Measurements from ENCODE around the gene CABP2.

The CABP2 gene

DNA sequence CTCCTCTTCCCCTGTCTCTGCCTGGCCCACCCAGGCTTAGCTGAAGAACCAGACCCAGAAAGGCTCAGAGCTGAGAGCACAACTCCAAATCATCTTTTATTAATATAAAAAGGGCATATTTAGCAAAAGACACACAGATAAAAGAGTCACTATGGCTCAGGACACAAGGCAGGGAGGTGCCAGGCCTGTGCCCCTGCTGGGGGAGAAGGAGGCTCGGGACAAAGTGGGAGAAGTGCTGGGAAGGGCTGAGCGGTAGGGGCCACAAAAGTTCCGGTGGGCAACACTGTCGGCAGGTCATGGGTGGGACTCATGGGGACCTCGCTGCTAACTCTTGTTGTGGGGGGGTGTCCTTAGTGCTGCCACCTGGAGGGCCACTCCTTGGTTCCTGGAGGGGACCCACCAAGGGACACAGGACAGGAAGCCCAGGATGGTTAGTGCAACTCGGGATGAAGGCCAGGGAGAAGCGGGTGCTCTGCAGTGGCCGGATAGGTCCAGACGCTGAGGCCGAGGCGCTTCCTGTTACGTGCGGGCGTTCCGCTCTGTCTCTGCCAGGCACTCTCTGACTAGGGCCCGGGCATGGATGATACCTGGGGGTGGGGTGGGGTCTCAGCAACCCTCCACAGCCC is 16.7 kb downstream of the CABP2 start:
- no peak for DNase-seq

- peak; percentile 66 for DNase-seq
Measured at GRCh38 chr11:67505605-67506396, 17.4 kb downstream of the CABP2 start.

GRCh38 chr11:67504950-67505581 is 18.2 kb downstream of the CABP2 start, which contains the start of gene PITPNM1:
TSS of gene PITPNM1 (minus strand) at chr11:67505363. CDS start at chr11:67504180, 1,183 bp downstream.
- no peak for DNase-seq

GRCh38 chr11:67504005-67504949 is 19.0 kb downstream of the CABP2 start:
- peak; percentile 16 for DNase-seq

- DNase-seq: no peak
Measured at GRCh38 chr11:67503119-67504004, 19.9 kb downstream of the CABP2 start.

DNA sequence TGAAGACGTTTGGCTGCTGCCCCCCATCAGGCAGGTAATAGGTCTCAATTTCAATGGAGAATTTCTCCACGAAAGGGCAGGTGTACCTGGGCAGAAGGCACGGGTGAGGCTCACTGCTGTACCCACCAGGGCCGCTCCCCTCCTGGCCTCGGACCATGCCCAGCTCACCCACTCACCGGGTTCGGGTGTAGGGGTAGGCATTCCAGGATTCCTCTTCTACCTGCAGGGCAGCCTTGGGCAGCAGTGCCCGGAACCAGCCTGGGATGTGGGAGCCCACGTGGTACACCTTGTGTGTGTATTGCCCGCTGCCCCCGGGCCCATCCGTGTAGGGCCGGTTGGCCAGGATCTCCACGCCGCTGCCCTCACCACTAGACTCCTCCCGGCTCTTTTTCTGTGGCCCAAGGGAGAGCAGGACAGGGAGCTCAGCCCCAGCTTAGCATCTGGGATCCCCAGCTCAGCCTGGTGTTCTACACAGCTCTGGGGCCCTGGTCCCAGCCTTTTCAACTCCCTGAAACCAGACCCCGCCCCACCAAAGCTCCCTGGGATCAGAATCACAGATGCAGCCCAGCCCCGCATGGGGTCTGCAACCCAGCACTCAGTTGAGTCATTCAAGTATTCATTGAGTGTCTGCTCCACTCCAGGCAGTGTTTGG is 20.8 kb downstream of the CABP2 start:
- no peak for DNase-seq

- DNase-seq: no peak
Measured at GRCh38 chr11:67501854-67502253, 21.4 kb downstream of the CABP2 start.

DNA sequence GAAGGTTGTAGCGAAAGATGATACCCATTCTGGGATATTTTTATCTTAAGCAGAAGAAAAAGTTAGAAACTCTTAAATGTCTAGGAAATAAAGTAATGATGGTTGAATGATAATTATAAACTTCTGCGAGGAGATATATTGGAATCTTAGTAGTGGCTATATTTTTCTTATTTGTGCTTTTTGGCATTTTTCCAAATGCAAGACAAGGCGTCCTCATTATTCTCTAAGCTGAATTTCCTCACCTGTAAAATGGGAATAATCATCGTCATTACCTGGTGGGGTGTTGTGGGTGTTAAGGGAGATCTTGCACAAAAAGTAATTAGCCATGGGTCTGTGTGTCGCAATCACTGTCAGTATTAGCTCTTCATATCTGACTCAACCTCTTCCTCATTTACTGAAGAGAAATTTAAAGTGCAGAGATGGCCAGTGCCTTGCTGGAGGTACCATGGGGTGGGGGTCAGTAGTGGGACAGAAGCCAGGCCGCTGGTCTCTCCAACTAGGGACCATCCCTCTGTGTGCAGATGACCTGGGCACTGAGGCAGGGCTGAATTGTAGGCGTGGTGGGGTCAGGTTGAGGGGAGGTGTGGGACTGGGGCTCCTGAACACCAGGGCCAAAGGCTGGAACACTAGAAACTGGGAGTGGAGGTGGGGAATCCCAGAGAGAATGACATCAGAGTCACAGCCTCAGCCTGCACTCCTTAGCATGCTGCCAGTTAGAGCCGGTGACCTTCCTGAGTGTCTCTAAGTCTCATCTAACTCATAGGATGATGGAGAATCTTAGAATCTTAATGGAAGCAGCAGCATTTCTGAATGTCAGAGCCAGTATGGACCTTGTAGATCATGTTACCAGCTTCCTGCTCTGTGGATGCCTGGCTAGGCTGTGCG is 22.2 kb downstream of the CABP2 start:
- DNase-seq: no peak

DNA sequence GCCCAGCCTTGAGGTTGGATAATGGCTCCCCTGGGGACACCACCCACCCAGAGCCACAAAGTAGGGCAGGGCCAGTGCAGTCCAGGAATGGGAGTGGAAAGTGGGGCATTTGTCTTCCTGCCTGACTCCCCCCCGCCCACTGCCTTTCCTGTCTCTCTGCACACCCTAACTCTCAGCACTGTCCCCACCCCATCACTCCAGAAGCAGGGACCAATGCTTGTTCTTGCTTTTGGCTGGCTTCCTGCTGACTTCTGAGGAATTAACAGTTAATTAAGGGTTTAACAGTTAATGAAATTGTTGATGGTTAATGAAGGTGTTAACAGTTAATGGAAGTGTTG is 22.8 kb downstream of the CABP2 start:
- no peak for DNase-seq

- no peak for DNase-seq
Measured at GRCh38 chr11:67499808-67500483, 23.3 kb downstream of the CABP2 start.

DNA sequence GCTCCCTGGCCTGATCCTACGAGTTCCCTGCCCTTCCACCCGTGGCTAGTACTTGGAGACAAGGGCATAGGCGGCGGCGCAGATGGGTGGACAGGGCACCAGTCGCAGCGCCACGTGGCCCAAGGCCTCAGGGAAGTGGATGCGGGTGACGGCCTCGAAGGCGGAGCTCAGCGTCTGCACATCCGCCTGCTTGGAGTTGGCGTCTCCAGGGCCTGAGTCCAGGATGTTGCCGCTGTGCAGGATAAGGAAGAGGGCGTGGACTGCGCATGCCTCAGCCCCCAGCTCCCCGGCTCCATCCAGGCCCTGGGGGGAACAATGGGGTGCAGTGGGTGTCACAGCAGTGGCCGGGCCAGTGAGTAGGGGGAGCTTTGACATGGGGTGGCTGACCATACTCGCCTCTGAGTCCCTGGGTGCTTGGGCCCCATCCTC is 24.7 kb downstream of the CABP2 start:
- DNase-seq: no peak

DNA sequence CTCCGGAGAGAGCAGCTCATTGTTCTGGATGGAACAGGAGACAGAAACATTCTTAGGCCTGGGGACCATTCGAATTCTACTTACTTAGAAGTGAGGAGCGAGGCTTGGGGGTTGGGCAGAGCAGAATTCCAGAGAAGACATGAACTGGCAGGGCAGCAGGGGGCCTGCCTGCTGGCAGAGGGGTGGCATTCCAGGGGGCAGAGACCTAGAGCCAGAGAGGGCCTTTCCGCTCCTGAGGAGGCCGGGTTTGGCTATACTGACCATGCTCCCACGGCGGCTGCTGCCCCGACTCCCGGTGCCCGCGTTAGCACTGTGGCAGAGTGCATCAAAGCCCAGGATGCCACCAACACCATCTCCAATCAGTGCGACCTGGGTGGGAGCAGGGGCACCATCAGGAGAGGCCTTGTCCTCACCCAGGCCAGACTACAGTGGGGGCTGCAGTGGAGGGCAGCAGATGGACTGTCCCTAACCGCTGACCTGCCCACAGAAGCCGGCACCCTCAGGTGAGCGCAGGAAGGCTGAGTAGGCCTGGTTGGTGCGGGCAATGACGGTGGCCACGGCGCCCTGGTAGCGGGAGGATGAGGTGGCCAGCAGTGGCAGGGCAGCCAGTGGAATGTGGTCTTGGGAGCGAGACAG is 25.5 kb downstream of the CABP2 start:
- DNase-seq: no peak

DNA sequence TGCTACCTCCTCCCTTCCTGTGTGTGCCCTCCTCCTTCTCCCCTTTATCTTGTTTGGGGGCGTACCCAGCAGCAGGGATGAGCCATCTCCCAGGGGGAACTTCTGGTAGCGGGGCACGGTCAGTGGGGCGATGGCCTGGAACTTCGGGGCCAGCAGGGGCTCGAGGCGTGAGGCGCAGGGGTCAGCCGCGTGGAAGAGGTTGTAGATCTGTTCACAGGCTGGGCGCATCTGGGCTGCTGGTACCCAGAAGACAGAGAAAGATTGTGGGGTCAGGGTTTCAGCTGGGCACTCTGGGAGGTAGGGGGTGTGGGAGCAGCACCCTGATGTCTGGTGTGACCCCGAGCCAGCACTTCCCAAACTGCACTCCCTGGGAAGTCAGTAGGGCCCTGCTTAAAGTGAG is 27.1 kb downstream of the CABP2 start:
- no peak for DNase-seq

GRCh38 chr11:67495234-67496005 is 27.8 kb downstream of the CABP2 start:
- DNase-seq: no peak

DNA sequence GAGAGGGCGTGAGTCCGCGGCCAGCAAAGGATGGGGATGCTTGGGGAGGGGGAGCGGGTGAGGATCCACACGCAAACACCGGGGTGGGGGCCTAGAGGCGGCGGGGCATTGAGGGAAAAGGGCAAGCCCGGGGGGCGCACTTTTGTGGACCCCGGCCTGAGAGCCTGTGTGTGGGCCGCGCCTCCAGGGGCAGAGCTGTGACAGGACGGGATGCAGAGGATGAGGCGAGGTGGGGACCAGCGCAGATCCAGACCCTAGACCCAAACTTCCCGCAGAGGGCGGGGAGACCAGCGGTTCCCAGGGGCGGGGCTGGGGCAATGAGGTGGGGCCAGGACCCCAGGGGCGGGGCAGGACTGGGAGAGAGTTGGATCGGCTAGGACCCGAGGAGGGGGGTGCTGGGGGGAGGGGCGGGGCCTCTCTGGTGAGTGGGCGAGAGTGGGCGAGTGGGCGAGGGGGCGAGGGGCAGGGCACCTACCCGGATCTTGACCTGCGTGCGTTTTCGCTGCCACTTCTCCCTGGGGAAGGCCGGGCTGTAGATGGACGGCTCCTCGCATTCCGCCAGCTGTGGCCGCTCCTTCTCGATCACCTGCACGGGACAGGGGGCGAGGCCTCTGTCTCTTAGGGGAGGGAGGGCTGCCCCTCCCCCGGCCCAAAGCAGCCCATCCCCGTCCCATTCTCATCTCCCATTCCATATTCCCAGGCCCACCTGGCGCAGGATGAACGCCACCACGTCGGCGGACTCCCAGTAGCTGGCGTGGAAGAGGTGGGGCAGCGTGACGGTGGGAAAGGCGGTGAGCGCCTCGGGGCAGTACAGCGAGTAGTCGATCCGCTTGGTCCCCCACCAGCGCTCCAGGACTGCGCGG is 28.6 kb downstream of the CABP2 start:
- no peak for DNase-seq

DNA sequence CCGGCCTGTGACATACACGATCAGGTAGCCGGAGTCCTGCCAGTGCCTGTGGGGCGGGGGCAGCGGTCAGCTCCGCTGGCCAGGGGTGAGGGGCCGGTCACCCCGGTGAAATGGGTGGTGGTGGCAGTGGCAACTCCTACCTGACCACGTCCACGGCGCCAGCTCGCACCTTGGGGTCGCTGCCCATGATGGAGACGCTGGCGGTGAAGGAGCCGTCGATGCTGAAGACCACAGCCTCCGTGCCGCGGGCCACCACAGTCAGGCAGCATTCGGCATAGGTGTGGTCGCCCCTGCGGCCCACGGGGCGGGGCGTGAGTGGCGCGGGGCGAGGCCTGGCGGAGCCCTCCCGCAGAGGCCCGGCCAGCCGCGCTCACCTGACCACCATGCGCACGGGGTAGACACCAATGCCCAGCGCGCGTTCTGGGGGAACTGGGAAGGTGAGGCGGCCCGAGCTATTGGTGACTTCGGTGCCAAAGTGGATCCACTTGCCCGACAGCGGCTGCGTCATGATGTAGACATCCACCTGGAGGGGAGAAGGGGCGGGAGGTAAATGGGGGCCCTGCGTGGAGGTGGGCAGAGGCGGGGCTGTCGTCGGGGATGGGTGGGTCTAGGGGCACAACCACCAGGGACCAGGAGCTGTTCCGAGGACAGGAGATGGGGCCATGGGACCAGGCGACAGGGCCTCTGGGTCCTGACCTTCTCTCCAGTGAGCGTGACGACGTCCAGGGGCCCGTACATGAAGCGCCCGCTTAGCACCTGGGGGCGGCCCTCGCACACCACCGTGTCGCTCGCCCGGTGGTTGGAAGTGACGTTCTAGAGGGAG is 29.5 kb downstream of the CABP2 start:
- no peak for DNase-seq

Data from NCI-H526 treated with DMSO at 0.1 percent for 48 hours (cell line).